NK-92 (cell line): ENCODE measurements around the gene PPP1R3G.

Experiments used
- DNase-seq: peaks from one replicate; lab custom pipeline; 2025; ENCODE audit not compliant: unreplicated experiment; lab: John Stamatoyannopoulos, UW

PPP1R3G gene

DNA sequence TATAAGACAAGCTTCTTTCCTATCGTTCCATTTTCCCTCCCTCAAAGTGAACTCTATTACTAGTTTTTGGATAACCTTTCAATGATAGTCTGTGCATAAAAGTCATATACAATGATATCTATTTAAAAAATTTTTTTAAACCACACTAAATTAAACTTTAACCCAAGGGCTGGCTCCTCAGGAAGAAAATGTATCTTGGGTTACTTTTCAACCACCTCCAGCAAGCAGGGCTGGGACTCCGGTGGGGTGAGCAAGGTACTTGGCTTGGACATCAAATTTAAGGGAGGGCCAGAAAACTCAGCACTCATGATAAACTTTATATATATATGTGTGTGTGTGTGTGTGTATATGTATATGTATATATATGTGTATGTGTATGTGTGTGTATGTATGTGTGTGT lies 13.9 kb upstream of the PPP1R3G start:
- no peak for DNase-seq

DNA sequence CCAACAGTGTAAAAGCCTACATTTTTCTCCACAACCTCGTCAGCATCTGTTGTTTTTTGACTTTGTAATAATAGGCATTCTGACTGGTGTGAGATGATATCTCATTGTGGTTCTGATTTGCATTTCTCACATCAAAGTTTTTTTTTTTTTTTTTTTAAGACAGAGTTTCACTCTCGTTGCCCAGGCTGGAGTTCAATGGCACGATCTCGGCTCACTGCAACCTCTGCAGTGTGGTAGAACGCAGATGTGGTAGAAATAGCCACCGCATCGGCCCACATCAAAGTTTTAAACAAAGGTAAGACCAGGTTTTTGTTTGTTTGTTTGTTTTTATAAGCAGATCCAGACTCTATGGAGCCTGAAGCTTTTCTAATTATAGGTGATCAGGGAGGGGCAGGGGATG lies 12.7 kb upstream of the PPP1R3G start:
- DNase-seq = no peak

GRCh38 chr6:5073992-5074391 lies 11.1 kb upstream of the PPP1R3G start:
- no peak for DNase-seq

GRCh38 chr6:5076931-5077330 lies 8.2 kb upstream of the PPP1R3G start:
- no peak for DNase-seq

GRCh38 chr6:5078121-5078669 lies 6.9 kb upstream of the PPP1R3G start:
- DNase-seq = no peak

GRCh38 chr6:5079692-5080091 lies 5.4 kb upstream of the PPP1R3G start:
- DNase-seq = no peak

GRCh38 chr6:5080574-5080973 lies 4.6 kb upstream of the PPP1R3G start:
- no peak for DNase-seq

- DNase-seq = no peak
These were observed 4.0 kb upstream of the PPP1R3G start for GRCh38 chr6:5081182-5081581.

- no peak for DNase-seq
These were observed 3.2 kb upstream of the PPP1R3G start for GRCh38 chr6:5081955-5082354.

DNA sequence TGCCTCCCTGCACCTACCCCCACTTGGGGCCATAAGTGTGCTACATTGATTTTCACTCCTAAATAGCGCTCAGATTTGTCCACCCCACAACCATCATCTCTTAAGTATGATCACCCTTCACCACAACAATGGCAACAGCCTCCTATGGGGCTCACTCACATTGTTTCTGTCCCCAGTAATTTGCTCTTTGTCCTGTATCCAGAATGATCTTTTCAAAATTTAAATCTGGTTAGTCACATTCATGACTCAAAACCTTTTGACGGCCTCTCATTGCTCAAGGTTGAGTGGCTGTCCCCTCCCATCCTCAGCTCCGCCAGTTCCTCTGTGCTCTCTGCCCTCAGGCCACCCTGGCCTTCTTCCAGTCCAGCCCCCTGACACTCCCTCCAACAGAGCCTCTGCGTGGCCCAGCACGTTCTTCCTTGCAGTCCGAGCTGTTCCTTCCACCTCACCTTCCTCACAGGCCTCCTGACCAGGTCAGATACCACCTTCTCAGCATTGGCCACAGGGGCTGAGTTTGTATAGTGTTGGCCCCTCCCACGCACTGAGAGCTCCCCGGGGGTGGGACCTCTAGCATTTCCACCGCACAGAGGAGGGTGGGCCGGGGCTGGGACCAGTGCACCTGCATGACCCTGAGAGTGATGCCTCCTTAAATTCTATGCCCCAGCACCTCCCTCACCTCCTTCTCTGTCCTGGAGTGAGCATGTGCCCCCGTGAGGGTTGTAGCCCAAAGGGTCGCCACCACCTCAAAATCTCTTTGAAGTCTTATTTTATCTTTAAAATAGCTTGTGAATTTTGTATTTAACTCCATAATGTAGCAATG lies 2.4 kb upstream of the PPP1R3G start:
- no peak for DNase-seq

DNA sequence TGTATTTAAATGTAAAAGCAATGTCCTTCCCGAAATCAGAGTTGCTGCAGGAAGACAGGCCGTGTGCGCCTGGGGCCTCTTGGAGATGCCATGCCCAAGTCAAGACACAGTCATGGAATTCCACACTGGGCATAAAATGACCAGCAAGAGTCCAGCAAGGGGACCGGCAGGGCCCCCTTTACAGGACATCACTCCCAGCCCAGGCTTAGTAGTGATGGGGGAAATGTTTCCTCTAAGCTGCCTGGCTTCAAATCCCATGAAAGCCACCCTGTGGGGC lies 1.9 kb upstream of the PPP1R3G start:
- no peak for DNase-seq

GRCh38 chr6:5083813-5084359 lies 1.3 kb upstream of the PPP1R3G start:
- no peak for DNase-seq

GRCh38 chr6:5084360-5084780 lies 771 bp upstream of the PPP1R3G start:
- no peak for DNase-seq

GRCh38 chr6:5085648-5086293 lies 630 bp downstream of the PPP1R3G start:
- DNase-seq = no peak

DNA sequence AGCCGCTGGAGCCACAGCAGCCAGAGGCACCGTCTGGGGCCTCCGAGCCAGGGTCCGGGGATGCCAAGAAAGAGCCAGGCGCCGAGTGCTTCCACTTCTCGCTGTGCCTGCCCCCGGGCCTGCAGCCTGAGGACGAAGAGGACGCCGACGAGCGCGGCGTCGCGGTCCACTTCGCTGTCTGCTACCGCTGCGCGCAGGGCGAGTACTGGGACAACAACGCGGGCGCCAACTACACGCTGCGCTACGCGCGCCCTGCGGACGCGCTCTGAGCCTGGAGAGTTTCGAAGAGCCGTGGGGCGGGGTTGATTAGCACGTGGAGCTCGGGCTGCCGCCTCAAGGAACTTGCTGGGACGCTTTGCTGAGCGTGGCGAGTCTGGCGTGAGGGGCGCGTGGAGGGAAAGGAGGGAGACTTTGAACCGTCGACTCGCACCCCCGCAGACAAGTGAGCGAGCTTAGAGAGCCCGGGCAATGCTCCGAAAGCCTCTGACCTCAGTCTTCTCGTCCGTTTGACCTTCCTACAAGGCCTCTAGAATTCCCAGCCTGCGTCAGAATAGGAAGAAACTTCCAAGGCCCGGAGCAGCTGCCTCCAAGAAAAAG lies 1.3 kb downstream of the PPP1R3G start:
- DNase-seq = no peak

GRCh38 chr6:5087389-5087788 lies 2.2 kb downstream of the PPP1R3G start:
- no peak for DNase-seq

DNA sequence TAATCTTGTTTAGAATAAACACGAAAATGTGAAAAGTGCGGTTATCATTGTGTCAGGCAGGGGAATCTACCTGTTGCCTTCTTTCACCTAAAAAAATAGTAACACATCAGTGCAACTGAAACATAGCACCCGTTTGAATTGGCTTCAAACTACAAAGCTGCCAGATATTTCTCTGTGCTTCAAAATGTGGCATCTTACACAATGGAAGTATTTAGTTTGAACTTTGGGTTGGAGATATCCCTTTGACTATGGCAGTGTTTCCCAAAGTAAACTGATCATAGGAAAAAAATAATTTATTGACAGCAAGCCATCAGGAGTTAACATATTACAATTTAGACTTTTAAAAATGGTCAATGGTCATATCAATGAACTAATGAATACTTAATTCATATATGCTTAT lies 3.6 kb downstream of the PPP1R3G start:
- DNase-seq = no peak

DNA sequence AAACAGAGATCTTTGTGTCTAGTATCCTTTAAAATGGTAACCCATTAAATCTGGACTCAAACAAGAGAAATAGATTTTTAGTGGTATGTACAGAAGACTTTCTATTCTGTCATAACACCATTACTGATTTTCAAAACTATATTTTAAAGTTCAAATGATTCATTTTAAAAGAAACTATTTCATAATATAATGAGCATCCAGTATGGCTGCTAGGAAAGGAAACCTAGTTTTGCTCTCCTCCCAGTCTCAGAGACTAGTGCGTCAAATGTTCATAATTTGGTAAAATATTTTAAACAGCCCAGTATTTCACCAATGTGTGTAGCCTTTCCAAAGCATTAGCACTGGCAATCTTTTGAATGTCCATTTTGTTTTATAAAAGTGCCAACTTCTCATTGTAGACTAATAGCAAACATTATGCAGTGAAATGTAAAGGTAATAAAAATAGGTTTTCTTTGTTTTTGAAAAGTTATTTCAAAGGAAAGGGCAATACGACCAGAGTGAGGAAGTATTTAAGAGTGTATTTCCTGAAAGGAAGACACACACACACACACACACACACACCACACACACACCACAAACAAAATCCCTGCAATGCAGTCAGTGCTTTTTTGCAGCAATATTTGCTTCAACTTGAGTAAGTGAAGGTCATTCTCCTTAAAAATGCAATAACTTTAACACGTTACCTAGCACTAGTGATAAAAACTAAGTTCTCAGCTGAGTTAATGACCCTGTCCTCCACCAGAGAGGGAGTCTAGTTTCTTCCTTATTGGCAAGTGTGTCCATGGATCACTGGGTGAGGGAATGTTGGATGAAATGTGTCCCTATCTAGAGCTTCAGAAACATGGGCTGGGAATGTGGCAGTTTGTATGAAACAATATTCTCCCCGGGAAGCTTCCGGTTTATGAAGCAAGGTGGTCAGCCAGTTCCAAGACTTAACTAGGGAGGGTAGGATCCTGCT lies 4.6 kb downstream of the PPP1R3G start:
- no peak for DNase-seq

- DNase-seq = no peak
These were observed 5.5 kb downstream of the PPP1R3G start for GRCh38 chr6:5090603-5091002.

DNA sequence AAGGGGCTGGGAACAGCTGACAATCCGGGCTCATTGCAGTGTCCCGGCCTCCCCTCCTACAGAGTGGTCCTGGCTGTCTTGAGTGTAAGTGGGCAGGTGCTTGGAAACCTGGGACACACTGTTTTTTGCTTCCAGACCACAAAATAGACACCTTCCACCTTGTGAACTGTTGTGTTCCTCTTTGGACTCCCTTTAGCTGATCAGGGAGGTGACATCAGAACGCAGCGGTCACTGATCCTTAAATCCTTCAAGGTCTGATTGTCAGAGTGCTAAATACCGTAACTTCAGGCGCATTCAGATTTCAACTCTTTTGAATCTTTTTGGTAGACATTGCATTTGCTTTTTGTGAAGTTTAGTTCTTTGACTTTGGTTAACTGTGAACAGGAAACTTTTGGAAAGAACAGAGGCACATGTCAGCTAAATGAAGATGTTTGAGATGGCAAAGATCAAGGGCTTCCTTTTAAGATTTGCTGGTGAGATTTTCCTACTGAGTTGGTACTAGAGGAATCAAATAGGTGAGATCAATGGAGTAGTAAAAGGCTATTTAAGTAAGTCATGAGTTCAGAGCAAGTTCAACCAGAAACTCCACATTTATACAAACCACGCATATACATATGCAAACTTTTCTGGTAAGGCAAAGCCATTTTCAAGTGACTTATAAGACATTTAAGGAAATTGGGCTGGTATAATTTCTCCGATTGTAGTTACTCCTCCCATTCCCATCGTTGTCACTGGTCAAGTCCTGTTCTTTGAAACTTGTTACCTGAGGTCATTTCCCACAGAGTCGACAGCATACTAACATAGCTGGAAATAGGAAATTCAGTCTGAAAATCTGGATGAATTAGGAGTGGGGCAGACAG lies 6.3 kb downstream of the PPP1R3G start:
- no peak for DNase-seq
